Endothelial cell (in vitro differentiated cells): ENCODE data around the gene WWP2. TPM values are rescaled to one million over a fixed set of nuclear protein-coding genes. Genes with fewer than 3 reads are reported as not detected.

Source experiments
- DNase-seq: peaks from one replicate; pipeline ENCODE4 v3.0.0; 2021; ENCODE audit warnings: low spot score
- H3K27ac Mint-ChIP-seq: one replicate; pipeline ENCODE4 v1.8.0; 2021; ENCODE audit warnings: mixed read lengths, inconsistent platforms; ENCODE audit not compliant: unreplicated experiment
- H3K27me3 Mint-ChIP-seq: one replicate; pipeline ENCODE4 v1.8.0; 2021; ENCODE audit warnings: mild to moderate bottlenecking, moderate library complexity, mixed read lengths, inconsistent platforms; ENCODE audit not compliant: unreplicated experiment
- H3K36me3 Mint-ChIP-seq: one replicate; pipeline ENCODE4 v1.8.0; 2021; ENCODE audit warnings: mild to moderate bottlenecking, low read depth, mixed read lengths, inconsistent platforms; ENCODE audit not compliant: unreplicated experiment
- H3K4me1 Mint-ChIP-seq: one replicate; pipeline ENCODE4 v1.8.0; 2021; ENCODE audit warnings: mild to moderate bottlenecking, mixed read lengths, inconsistent platforms; ENCODE audit not compliant: unreplicated experiment
- H3K4me3 Mint-ChIP-seq: one replicate; pipeline ENCODE4 v1.8.0; 2021; ENCODE audit warnings: mild to moderate bottlenecking, mixed read lengths, inconsistent platforms; ENCODE audit not compliant: unreplicated experiment
- H3K9me3 Mint-ChIP-seq: one replicate; pipeline ENCODE4 v1.8.0; 2021; ENCODE audit warnings: mixed read lengths, inconsistent platforms; ENCODE audit not compliant: unreplicated experiment
- CTCF ChIP-seq: fragments of 200-600 bp; sonication (generic); IDR thresholded peaks from one replicate; pipeline ENCODE4 v1.5.0; 2021; ENCODE audit warnings: antibody characterized with exemption; ENCODE audit not compliant: unreplicated experiment
- total RNA-seq: library from RNA; stranded (reverse); fragmentation: NEBNext Ultra II Directional; extraction: Animal tissue kit (Norgen Biotek cat#: 25700); gene quantifications from one replicate; pipeline ENCODE4 v1.2.1, GENCODE V29; 2021; ENCODE audit not compliant: unreplicated experiment

The WWP2 gene
- total RNA-seq, 1 donor from 2014 or later: 35.3 TPM

- peaks cover 8% of the 10 kb centered on the region for H3K36me3 Mint-ChIP-seq
- TF ChIP-seq CTCF: no peak
- DNase-seq: no peak
- no peak overlapping the region for H3K27ac Mint-ChIP-seq
- peaks cover 8% of the 10 kb centered on the region for H3K27me3 Mint-ChIP-seq
- peaks cover 10% of the 10 kb centered on the region for H3K4me1 Mint-ChIP-seq
- H3K9me3 Mint-ChIP-seq: no peaks in the 10 kb centered on the region
- no peak overlapping the region for H3K4me3 Mint-ChIP-seq
Measured at GRCh38 chr16:69720822-69721430, 41.2 kb upstream of the WWP2 start.

- no peak for DNase-seq
- no peak overlapping the region for H3K27ac Mint-ChIP-seq
- H3K27me3 Mint-ChIP-seq: peaks cover 10% of the 10 kb centered on the region
- TF ChIP-seq CTCF: no peak
- H3K36me3 Mint-ChIP-seq: peaks cover 8% of the 10 kb centered on the region
- no peaks in the 10 kb centered on the region for H3K9me3 Mint-ChIP-seq
- no peak overlapping the region for H3K4me3 Mint-ChIP-seq
- H3K4me1 Mint-ChIP-seq: peaks cover 11% of the 10 kb centered on the region
Measured at GRCh38 chr16:69721441-69721957, 40.6 kb upstream of the WWP2 start.

- H3K4me1 Mint-ChIP-seq: peaks cover 16% of the 10 kb centered on the region
- no peaks in the 10 kb centered on the region for H3K9me3 Mint-ChIP-seq
- H3K36me3 Mint-ChIP-seq: no peaks in the 10 kb centered on the region
- no peak overlapping the region for H3K4me3 Mint-ChIP-seq
- no peak for TF ChIP-seq CTCF
- peaks cover 18% of the 10 kb centered on the region for H3K27me3 Mint-ChIP-seq
- DNase-seq: no peak
- no peak overlapping the region for H3K27ac Mint-ChIP-seq
Measured at GRCh38 chr16:69724414-69724873, 37.7 kb upstream of the WWP2 start.

- Mint-ChIP-seq H3K27me3 (peaks cover 21% of the 10 kb centered on the region), H3K9me3 (no peaks in the 10 kb centered on the region)
- no peak for TF ChIP-seq CTCF
Measured at GRCh38 chr16:69724981-69725479, 37.1 kb upstream of the WWP2 start.

More at GRCh38 chr16:69724981-69725479, 37.1 kb upstream of the WWP2 start:
- H3K4me1 Mint-ChIP-seq: peaks cover 16% of the 10 kb centered on the region
- H3K36me3 Mint-ChIP-seq: no peaks in the 10 kb centered on the region
- no peak for DNase-seq
- peak overlapping the region; percentile 16 for H3K4me3 Mint-ChIP-seq
- no peak overlapping the region for H3K27ac Mint-ChIP-seq
